ENCODE data around the gene AFF2.

AFF2 gene

GRCh38 chrX:148871422-148872160 lies 371.2 kb downstream of the AFF2 start:
- TF ChIP-seq YY1 (IDR thresholded peaks at IDR 0.05; ENCODE audit: insufficient read depth, insufficient read length) (no peak), ZNF274 (IDR thresholded peaks at IDR 0.05; ENCODE audit: low read depth, low read length) (no peak), SUZ12 (IDR thresholded peaks at IDR 0.05; ENCODE audit: extremely low read depth, insufficient read depth, insufficient read length) (no peak)
- no peaks in the 10 kb centered on the region for H3K9me3 ChIP-seq (ENCODE audit: insufficient read depth, low read length)
- H3K36me3 ChIP-seq (ENCODE audit: insufficient read depth, insufficient read length, low read length): no peaks in the 10 kb centered on the region
- H3K9ac ChIP-seq (ENCODE audit: insufficient read length, low read depth): no peak overlapping the region
- no peak for DNase-seq (ENCODE audit: low read depth, low spot score)
- H3K27me3 ChIP-seq (ENCODE audit: insufficient read depth, insufficient read length): no peaks in the 10 kb centered on the region
- no peaks in the 10 kb centered on the region for H3K4me1 ChIP-seq (ENCODE audit: insufficient read depth, insufficient read length)
- H3K4me3 ChIP-seq (ENCODE audit: insufficient read length, low read depth): no peak overlapping the region

GRCh38 chrX:148872161-148872535 lies 371.7 kb downstream of the AFF2 start:
- no peak overlapping the region for H3K4me3 ChIP-seq (ENCODE audit: insufficient read length, low read depth)
- TF ChIP-seq ZNF274 (IDR thresholded peaks at IDR 0.05; ENCODE audit: low read depth, low read length) (no peak), SUZ12 (IDR thresholded peaks at IDR 0.05; ENCODE audit: extremely low read depth, insufficient read depth, insufficient read length) (no peak), YY1 (IDR thresholded peaks at IDR 0.05; ENCODE audit: insufficient read depth, insufficient read length) (no peak)
- no peak overlapping the region for H3K9ac ChIP-seq (ENCODE audit: insufficient read length, low read depth)
- no peaks in the 10 kb centered on the region for H3K27me3 ChIP-seq (ENCODE audit: insufficient read depth, insufficient read length)
- H3K36me3 ChIP-seq (ENCODE audit: insufficient read depth, insufficient read length, low read length): no peaks in the 10 kb centered on the region
- H3K4me1 ChIP-seq (ENCODE audit: insufficient read depth, insufficient read length): no peaks in the 10 kb centered on the region
- H3K9me3 ChIP-seq (ENCODE audit: insufficient read depth, low read length): no peaks in the 10 kb centered on the region
- no peak for DNase-seq (ENCODE audit: low read depth, low spot score)

GRCh38 chrX:148872881-148873280 lies 372.5 kb downstream of the AFF2 start:
- Histone ChIP-seq H3K27me3 (ENCODE audit: insufficient read depth, insufficient read length) (no peaks in the 10 kb centered on the region), H3K36me3 (ENCODE audit: insufficient read depth, insufficient read length, low read length) (no peaks in the 10 kb centered on the region), H3K9ac (ENCODE audit: insufficient read length, low read depth) (no peak overlapping the region), H3K4me3 (ENCODE audit: insufficient read length, low read depth) (no peak overlapping the region), H3K9me3 (ENCODE audit: insufficient read depth, low read length) (no peaks in the 10 kb centered on the region), H3K4me1 (ENCODE audit: insufficient read depth, insufficient read length) (no peaks in the 10 kb centered on the region)
- TF ChIP-seq YY1 (IDR thresholded peaks at IDR 0.05; ENCODE audit: insufficient read depth, insufficient read length): no peak
- no peak for TF ChIP-seq ZNF274 (IDR thresholded peaks at IDR 0.05; ENCODE audit: low read depth, low read length)
- TF ChIP-seq SUZ12 (IDR thresholded peaks at IDR 0.05; ENCODE audit: extremely low read depth, insufficient read depth, insufficient read length): no peak
- no peak for DNase-seq (ENCODE audit: low read depth, low spot score)

- H3K4me3 ChIP-seq (ENCODE audit: insufficient read length, low read depth): no peak overlapping the region
- H3K9ac ChIP-seq (ENCODE audit: insufficient read length, low read depth): no peak overlapping the region
- TF ChIP-seq YY1 (IDR thresholded peaks at IDR 0.05; ENCODE audit: insufficient read depth, insufficient read length) (no peak), SUZ12 (IDR thresholded peaks at IDR 0.05; ENCODE audit: extremely low read depth, insufficient read depth, insufficient read length) (no peak), ZNF274 (IDR thresholded peaks at IDR 0.05; ENCODE audit: low read depth, low read length) (no peak)
- H3K4me1 ChIP-seq (ENCODE audit: insufficient read depth, insufficient read length): no peaks in the 10 kb centered on the region
- no peaks in the 10 kb centered on the region for H3K27me3 ChIP-seq (ENCODE audit: insufficient read depth, insufficient read length)
- no peaks in the 10 kb centered on the region for H3K36me3 ChIP-seq (ENCODE audit: insufficient read depth, insufficient read length, low read length)
- no peak for DNase-seq (ENCODE audit: low read depth, low spot score)
- no peaks in the 10 kb centered on the region for H3K9me3 ChIP-seq (ENCODE audit: insufficient read depth, low read length)
Observed at GRCh38 chrX:148874636-148875246, 374.3 kb downstream of the AFF2 start.

GRCh38 chrX:148878371-148878770 lies 378.0 kb downstream of the AFF2 start:
- no peak overlapping the region for H3K4me3 ChIP-seq (ENCODE audit: insufficient read length, low read depth)
- no peaks in the 10 kb centered on the region for H3K9me3 ChIP-seq (ENCODE audit: insufficient read depth, low read length)
- H3K4me1 ChIP-seq (ENCODE audit: insufficient read depth, insufficient read length): no peaks in the 10 kb centered on the region
- no peak for DNase-seq (ENCODE audit: low read depth, low spot score)
- no peaks in the 10 kb centered on the region for H3K36me3 ChIP-seq (ENCODE audit: insufficient read depth, insufficient read length, low read length)
- no peaks in the 10 kb centered on the region for H3K27me3 ChIP-seq (ENCODE audit: insufficient read depth, insufficient read length)
- TF ChIP-seq SUZ12 (IDR thresholded peaks at IDR 0.05; ENCODE audit: extremely low read depth, insufficient read depth, insufficient read length) (no peak), ZNF274 (IDR thresholded peaks at IDR 0.05; ENCODE audit: low read depth, low read length) (no peak), YY1 (IDR thresholded peaks at IDR 0.05; ENCODE audit: insufficient read depth, insufficient read length) (no peak)
- H3K9ac ChIP-seq (ENCODE audit: insufficient read length, low read depth): no peak overlapping the region

- TF ChIP-seq YY1 (IDR thresholded peaks at IDR 0.05; ENCODE audit: insufficient read depth, insufficient read length) (no peak), SUZ12 (IDR thresholded peaks at IDR 0.05; ENCODE audit: extremely low read depth, insufficient read depth, insufficient read length) (no peak), ZNF274 (IDR thresholded peaks at IDR 0.05; ENCODE audit: low read depth, low read length) (no peak)
- Histone ChIP-seq H3K4me3 (ENCODE audit: insufficient read length, low read depth) (no peak overlapping the region), H3K9ac (ENCODE audit: insufficient read length, low read depth) (no peak overlapping the region), H3K36me3 (ENCODE audit: insufficient read depth, insufficient read length, low read length) (no peaks in the 10 kb centered on the region), H3K9me3 (ENCODE audit: insufficient read depth, low read length) (no peaks in the 10 kb centered on the region), H3K27me3 (ENCODE audit: insufficient read depth, insufficient read length) (no peaks in the 10 kb centered on the region), H3K4me1 (ENCODE audit: insufficient read depth, insufficient read length) (no peaks in the 10 kb centered on the region)
- DNase-seq (ENCODE audit: low read depth, low spot score): no peak
Observed at GRCh38 chrX:148885203-148885602, 384.8 kb downstream of the AFF2 start.

- Histone ChIP-seq H3K9me3 (ENCODE audit: insufficient read depth, low read length) (no peaks in the 10 kb centered on the region), H3K27me3 (ENCODE audit: insufficient read depth, insufficient read length) (no peaks in the 10 kb centered on the region), H3K36me3 (ENCODE audit: insufficient read depth, insufficient read length, low read length) (no peaks in the 10 kb centered on the region), H3K4me1 (ENCODE audit: insufficient read depth, insufficient read length) (no peaks in the 10 kb centered on the region), H3K4me3 (ENCODE audit: insufficient read length, low read depth) (no peak overlapping the region), H3K9ac (ENCODE audit: insufficient read length, low read depth) (no peak overlapping the region)
- DNase-seq (ENCODE audit: low read depth, low spot score): no peak
- TF ChIP-seq ZNF274 (IDR thresholded peaks at IDR 0.05; ENCODE audit: low read depth, low read length) (no peak), YY1 (IDR thresholded peaks at IDR 0.05; ENCODE audit: insufficient read depth, insufficient read length) (no peak), SUZ12 (IDR thresholded peaks at IDR 0.05; ENCODE audit: extremely low read depth, insufficient read depth, insufficient read length) (no peak)
Observed at GRCh38 chrX:148893395-148893794, 393.0 kb downstream of the AFF2 start.

All from NT2/D1 (cell line).